ENCODE data around the gene LRRK2. TPM values are rescaled to one million over a fixed set of nuclear protein-coding genes. Genes with fewer than 3 reads are reported as not detected.

LRRK2 gene
- total RNA-seq, 2 donors from 2014 or later = 28.8 to 32.0 TPM

- TF ChIP-seq, protein P1, sequence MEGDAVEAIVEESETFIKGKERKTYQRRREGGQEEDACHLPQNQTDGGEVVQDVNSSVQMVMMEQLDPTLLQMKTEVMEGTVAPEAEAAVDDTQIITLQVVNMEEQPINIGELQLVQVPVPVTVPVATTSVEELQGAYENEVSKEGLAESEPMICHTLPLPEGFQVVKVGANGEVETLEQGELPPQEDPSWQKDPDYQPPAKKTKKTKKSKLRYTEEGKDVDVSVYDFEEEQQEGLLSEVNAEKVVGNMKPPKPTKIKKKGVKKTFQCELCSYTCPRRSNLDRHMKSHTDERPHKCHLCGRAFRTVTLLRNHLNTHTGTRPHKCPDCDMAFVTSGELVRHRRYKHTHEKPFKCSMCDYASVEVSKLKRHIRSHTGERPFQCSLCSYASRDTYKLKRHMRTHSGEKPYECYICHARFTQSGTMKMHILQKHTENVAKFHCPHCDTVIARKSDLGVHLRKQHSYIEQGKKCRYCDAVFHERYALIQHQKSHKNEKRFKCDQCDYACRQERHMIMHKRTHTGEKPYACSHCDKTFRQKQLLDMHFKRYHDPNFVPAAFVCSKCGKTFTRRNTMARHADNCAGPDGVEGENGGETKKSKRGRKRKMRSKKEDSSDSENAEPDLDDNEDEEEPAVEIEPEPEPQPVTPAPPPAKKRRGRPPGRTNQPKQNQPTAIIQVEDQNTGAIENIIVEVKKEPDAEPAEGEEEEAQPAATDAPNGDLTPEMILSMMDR (IDR thresholded peaks at IDR 0.05) = no peak
- no peak overlapping the region for H3K27ac ChIP-seq
- H3K4me1 ChIP-seq (ENCODE audit: control insufficient read depth in 1 of 2, low read depth in 2 of 2) = peaks cover 6 to 12% of the 10 kb centered on the region in 2 donors
- H3K27me3 ChIP-seq (replicated peaks; ENCODE audit: insufficient read depth) = no peaks in the 10 kb centered on the region
- no peak for ATAC-seq (ENCODE audit: insufficient number of reproducible peaks, low FRiP score, low read depth)
- H3K4me3 ChIP-seq = no peak overlapping the region
- no peaks in the 10 kb centered on the region for H3K9me3 ChIP-seq
- H3K36me3 ChIP-seq = peaks cover 2% of the 10 kb centered on the region
- DNase-seq (ENCODE audit: low spot score) = no peak
Observed at GRCh38 chr12:40229690-40230651, 5.2 kb downstream of the LRRK2 start.

GRCh38 chr12:40232602-40233001 is 7.8 kb downstream of the LRRK2 start:
- TF ChIP-seq, protein P1 (IDR thresholded peaks at IDR 0.05) = no peak
- no peaks in the 10 kb centered on the region for H3K9me3 ChIP-seq
- ATAC-seq (ENCODE audit: insufficient number of reproducible peaks, low FRiP score, low read depth) (no peak), DNase-seq (ENCODE audit: low spot score) (no peak)
- H3K4me3 ChIP-seq = no peak overlapping the region
- no peak overlapping the region for H3K27ac ChIP-seq
- no peaks in the 10 kb centered on the region for H3K27me3 ChIP-seq (replicated peaks; ENCODE audit: insufficient read depth)
- H3K4me1 ChIP-seq (ENCODE audit: control insufficient read depth in 1 of 2, low read depth in 2 of 2) = peaks cover under 1 to 4% of the 10 kb centered on the region in 2 donors
- H3K36me3 ChIP-seq = peaks cover 2% of the 10 kb centered on the region

GRCh38 chr12:40233741-40234367 is 9.1 kb downstream of the LRRK2 start:
- Histone ChIP-seq H3K9me3 (no peaks in the 10 kb centered on the region), H3K27ac (no peak overlapping the region), H3K4me3 (no peak overlapping the region), H3K36me3 (peaks cover 2% of the 10 kb centered on the region), H3K4me1 (ENCODE audit: control insufficient read depth in 1 of 2, low read depth in 2 of 2) (no peaks in the 10 kb centered on the region), H3K27me3 (replicated peaks; ENCODE audit: insufficient read depth) (no peaks in the 10 kb centered on the region)
- TF ChIP-seq, protein P1 (IDR thresholded peaks at IDR 0.05) = no peak
- DNase-seq (ENCODE audit: low spot score) (no peak), ATAC-seq (ENCODE audit: insufficient number of reproducible peaks, low FRiP score, low read depth) (no peak)

- H3K27me3 ChIP-seq (replicated peaks; ENCODE audit: insufficient read depth) = no peaks in the 10 kb centered on the region
- H3K4me3 ChIP-seq = no peak overlapping the region
- DNase-seq (ENCODE audit: low spot score) (no peak), ATAC-seq (ENCODE audit: insufficient number of reproducible peaks, low FRiP score, low read depth) (no peak)
- H3K36me3 ChIP-seq = peaks cover 5% of the 10 kb centered on the region
- H3K9me3 ChIP-seq = no peaks in the 10 kb centered on the region
- TF ChIP-seq, protein P1 (IDR thresholded peaks at IDR 0.05) = no peak
- no peak overlapping the region for H3K27ac ChIP-seq
- no peaks in the 10 kb centered on the region for H3K4me1 ChIP-seq (ENCODE audit: control insufficient read depth in 1 of 2, low read depth in 2 of 2)
Observed at GRCh38 chr12:40236357-40236850, 11.6 kb downstream of the LRRK2 start.

DNA sequence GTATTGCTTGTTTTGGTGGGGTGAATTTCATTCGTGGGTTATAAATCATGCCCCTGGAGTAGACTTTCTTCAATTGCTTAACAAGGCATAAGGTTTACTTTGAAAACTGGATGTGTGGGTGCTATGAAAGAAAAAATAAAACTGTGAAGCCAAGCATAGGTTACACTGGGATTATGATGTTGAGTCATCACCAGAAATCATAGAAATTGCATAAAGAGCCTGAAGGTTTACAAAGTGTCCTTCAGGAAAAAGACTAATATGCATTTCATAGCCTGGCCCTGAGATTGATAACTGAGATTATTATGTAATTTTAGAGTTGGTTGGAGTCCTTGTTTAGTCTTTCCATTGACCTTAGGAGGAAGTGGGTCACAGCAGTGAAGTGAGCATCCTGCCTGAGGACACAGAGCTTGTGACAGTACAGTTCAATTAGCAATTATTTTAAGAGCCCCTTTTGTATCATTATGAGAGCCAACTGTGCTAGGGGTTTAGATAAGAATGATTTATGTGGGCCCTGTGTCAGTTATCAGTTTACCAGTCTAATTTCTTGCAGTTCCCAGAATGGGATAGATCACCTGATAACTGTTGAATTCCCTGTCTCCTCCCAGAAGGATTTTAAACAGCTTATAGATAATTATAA is 13.6 kb downstream of the LRRK2 start:
- ATAC-seq (ENCODE audit: insufficient number of reproducible peaks, low FRiP score, low read depth) (no peak), DNase-seq (ENCODE audit: low spot score) (no peak)
- H3K36me3 ChIP-seq = peaks cover 3% of the 10 kb centered on the region
- H3K27me3 ChIP-seq (replicated peaks; ENCODE audit: insufficient read depth) = no peaks in the 10 kb centered on the region
- H3K4me1 ChIP-seq (ENCODE audit: control insufficient read depth in 1 of 2, low read depth in 2 of 2) = peaks cover 5 to 9% of the 10 kb centered on the region in 2 donors
- TF ChIP-seq, protein P1 (IDR thresholded peaks at IDR 0.05) = no peak
- no peak overlapping the region for H3K4me3 ChIP-seq
- H3K9me3 ChIP-seq = no peaks in the 10 kb centered on the region
- no peak overlapping the region for H3K27ac ChIP-seq

All from thoracic aorta (tissue), 2 donors.